Central memory CD8-positive, alpha-beta T cell (primary cell): ENCODE data around the gene CMSS1.

Experiments used
- ATAC-seq: fragments of 150-1000 bp; cut with Tn5 transposase; replicated peaks from 2 replicates; pipeline ENCODE4 v1.10.0; 2022; ENCODE audit warnings: mild to moderate bottlenecking, moderate FRiP score, moderate number of reproducible peaks; ENCODE audit not compliant: poor library complexity, severe bottlenecking; ENCODE audit errors: extremely low read depth
- DNase-seq, 2 donors: peaks; one replicate each; pipeline ENCODE4 v3.0.0; 2021; ENCODE audit warnings: low spot score in 2 of 2
- H3K27ac Mint-ChIP-seq: one replicate; pipeline ENCODE4 v1.8.0; 2022; ENCODE audit warnings: low read depth, mild to moderate bottlenecking, moderate library complexity, mixed read lengths
- H3K27me3 Mint-ChIP-seq: one replicate; pipeline ENCODE4 v1.8.0; 2022; ENCODE audit warnings: mixed read lengths
- H3K36me3 Mint-ChIP-seq: one replicate; pipeline ENCODE4 v1.8.0; 2022; ENCODE audit warnings: mild to moderate bottlenecking, moderate library complexity, mixed read lengths; ENCODE audit not compliant: insufficient read depth
- H3K4me1 Mint-ChIP-seq: one replicate; pipeline ENCODE4 v1.8.0; 2022; ENCODE audit warnings: mixed read lengths
- H3K4me3 Mint-ChIP-seq: one replicate; pipeline ENCODE4 v1.8.0; 2022; ENCODE audit warnings: mild to moderate bottlenecking, moderate library complexity, mixed read lengths
- H3K9me3 Mint-ChIP-seq: one replicate; pipeline ENCODE4 v1.8.0; 2022; ENCODE audit warnings: mixed read lengths

CMSS1 gene

GRCh38 chr3:99862208-99862607, 44.5 kb downstream of the CMSS1 start:
- Mint-ChIP-seq H3K9me3 (no peaks in the 10 kb centered on the region), H3K36me3 (no peaks in the 10 kb centered on the region), H3K27ac (no peak overlapping the region), H3K4me1 (peaks cover 20% of the 10 kb centered on the region), H3K4me3 (no peak overlapping the region), H3K27me3 (no peaks in the 10 kb centered on the region)
- DNase-seq = no peak
- no peak for ATAC-seq

GRCh38 chr3:99863002-99863401, 45.3 kb downstream of the CMSS1 start:
- Mint-ChIP-seq H3K27ac (no peak overlapping the region), H3K9me3 (no peaks in the 10 kb centered on the region), H3K27me3 (no peaks in the 10 kb centered on the region), H3K4me3 (no peak overlapping the region), H3K36me3 (no peaks in the 10 kb centered on the region), H3K4me1 (peaks cover 20% of the 10 kb centered on the region)
- ATAC-seq (no peak), DNase-seq (no peak)

- Mint-ChIP-seq H3K4me1 (peaks cover 20% of the 10 kb centered on the region), H3K36me3 (no peaks in the 10 kb centered on the region), H3K27me3 (no peaks in the 10 kb centered on the region), H3K27ac (no peak overlapping the region), H3K9me3 (no peaks in the 10 kb centered on the region), H3K4me3 (no peak overlapping the region)
- ATAC-seq (no peak), DNase-seq (no peak)
Observed at GRCh38 chr3:99863588-99863987, 45.9 kb downstream of the CMSS1 start.

- Mint-ChIP-seq H3K4me1 (peaks cover 20% of the 10 kb centered on the region), H3K9me3 (no peaks in the 10 kb centered on the region), H3K36me3 (no peaks in the 10 kb centered on the region), H3K4me3 (no peak overlapping the region), H3K27me3 (no peaks in the 10 kb centered on the region), H3K27ac (no peak overlapping the region)
- DNase-seq = no peak
- ATAC-seq = no peak
Observed at GRCh38 chr3:99864289-99864688, 46.6 kb downstream of the CMSS1 start.

GRCh38 chr3:99865321-99865720, 47.7 kb downstream of the CMSS1 start:
- no peak for DNase-seq
- Mint-ChIP-seq H3K4me1 (peaks cover 20% of the 10 kb centered on the region), H3K4me3 (no peak overlapping the region), H3K27ac (no peak overlapping the region), H3K9me3 (no peaks in the 10 kb centered on the region), H3K36me3 (no peaks in the 10 kb centered on the region), H3K27me3 (no peaks in the 10 kb centered on the region)
- ATAC-seq = no peak

GRCh38 chr3:99866261-99866761, 48.6 kb downstream of the CMSS1 start:
- no peak for DNase-seq
- H3K27ac Mint-ChIP-seq = peak overlapping the region; percentile 78
- no peaks in the 10 kb centered on the region for H3K9me3 Mint-ChIP-seq
- H3K27me3 Mint-ChIP-seq = no peaks in the 10 kb centered on the region
- ATAC-seq = peak; percentile 46
- no peaks in the 10 kb centered on the region for H3K36me3 Mint-ChIP-seq
- peaks cover 20% of the 10 kb centered on the region for H3K4me1 Mint-ChIP-seq
- H3K4me3 Mint-ChIP-seq = no peak overlapping the region

GRCh38 chr3:99867594-99868310, 50.1 kb downstream of the CMSS1 start:
- Mint-ChIP-seq H3K4me1 (peaks cover 20% of the 10 kb centered on the region), H3K27ac (no peak overlapping the region)
- no peak for ATAC-seq

GRCh38 chr3:99868311-99868646, 50.6 kb downstream of the CMSS1 start:
- ATAC-seq = no peak
- H3K4me3 Mint-ChIP-seq = no peak overlapping the region
- DNase-seq = no peak
- peaks cover 2% of the 10 kb centered on the region for H3K36me3 Mint-ChIP-seq
- peaks cover 20% of the 10 kb centered on the region for H3K4me1 Mint-ChIP-seq
- no peak overlapping the region for H3K27ac Mint-ChIP-seq
- H3K9me3 Mint-ChIP-seq = no peaks in the 10 kb centered on the region
- H3K27me3 Mint-ChIP-seq = no peaks in the 10 kb centered on the region

More at GRCh38 chr3:99867594-99868310, 50.1 kb downstream of the CMSS1 start:
- Mint-ChIP-seq H3K9me3 (no peaks in the 10 kb centered on the region), H3K36me3 (peaks cover 2% of the 10 kb centered on the region), H3K27me3 (no peaks in the 10 kb centered on the region), H3K4me3 (no peak overlapping the region)
- DNase-seq = no peak

GRCh38 chr3:99869621-99870020, 52.0 kb downstream of the CMSS1 start:
- DNase-seq (no peak), ATAC-seq (no peak)
- Mint-ChIP-seq H3K4me3 (no peak overlapping the region), H3K36me3 (peaks cover 2% of the 10 kb centered on the region), H3K27ac (no peak overlapping the region), H3K27me3 (no peaks in the 10 kb centered on the region), H3K9me3 (no peaks in the 10 kb centered on the region), H3K4me1 (peaks cover 16% of the 10 kb centered on the region)

- H3K4me1 Mint-ChIP-seq = peaks cover 14% of the 10 kb centered on the region
- no peak for DNase-seq
- H3K4me3 Mint-ChIP-seq = no peak overlapping the region
- ATAC-seq = no peak
- H3K27me3 Mint-ChIP-seq = no peaks in the 10 kb centered on the region
- H3K9me3 Mint-ChIP-seq = no peaks in the 10 kb centered on the region
- peaks cover 2% of the 10 kb centered on the region for H3K36me3 Mint-ChIP-seq
- H3K27ac Mint-ChIP-seq = no peak overlapping the region
Observed at GRCh38 chr3:99870712-99871111, 53.0 kb downstream of the CMSS1 start.

- Mint-ChIP-seq H3K27ac (no peak overlapping the region), H3K4me1 (peaks cover 6% of the 10 kb centered on the region), H3K9me3 (no peaks in the 10 kb centered on the region), H3K4me3 (no peak overlapping the region), H3K36me3 (peaks cover 2% of the 10 kb centered on the region), H3K27me3 (no peaks in the 10 kb centered on the region)
- DNase-seq (no peak), ATAC-seq (no peak)
Observed at GRCh38 chr3:99871231-99872045, 53.8 kb downstream of the CMSS1 start.

- no peak for DNase-seq
- Mint-ChIP-seq H3K27me3 (no peaks in the 10 kb centered on the region), H3K4me3 (no peak overlapping the region), H3K36me3 (peaks cover 2% of the 10 kb centered on the region), H3K27ac (no peak overlapping the region), H3K4me1 (peaks cover 4% of the 10 kb centered on the region), H3K9me3 (no peaks in the 10 kb centered on the region)
- ATAC-seq = no peak
Observed at GRCh38 chr3:99872923-99873254, 55.2 kb downstream of the CMSS1 start.
